B cell (primary cell): ENCODE results near the gene LSM7. TPM values are rescaled to one million over a fixed set of nuclear protein-coding genes. Genes with fewer than 3 reads are reported as not detected.

Experiments
- ATAC-seq: fragments of 200-7000 bp; cut with Tn5 transposase; one replicate; pipeline ENCODE4 v1.10.0; 2021; ENCODE audit warnings: low read depth, mild to moderate bottlenecking, moderate number of reproducible peaks, moderate library complexity
- CTCF ChIA-PET: fragments of 350-600 bp; sonication (Branson Sonifier 250); formaldehyde crosslinking; loops from one replicate; lab custom pipeline; 2021; ENCODE audit warnings: antibody characterized with exemption, inconsistent platforms; lab: Charles Lee
- POLR2A ChIA-PET: fragments of 350-600 bp; sonication (Branson Sonifier 250); formaldehyde crosslinking; loops from one replicate; lab custom pipeline; 2021; ENCODE audit warnings: antibody characterized with exemption; lab: Charles Lee
- DNase-seq: peaks from one replicate; pipeline ENCODE4 v3.0.0; 2013
- H2AFZ ChIP-seq: 2 replicates; pipeline ENCODE4 v1.6.1; 2012; ENCODE audit warnings: mild to moderate bottlenecking, low read depth, low read length; ENCODE audit not compliant: insufficient read depth, poor library complexity, severe bottlenecking
- H3K27ac ChIP-seq, 2 donors: 1 replicate in 1 of 2; 2 replicates in 1 of 2; pipeline ENCODE4 v1.5.1; 2012 to 2013; ENCODE audit warnings: low read length in 2 of 2, mild to moderate bottlenecking in 2 of 2, moderate library complexity in 1 of 2
- H3K27me3 ChIP-seq, 4 experiments: fragments of 200-600 bp in 1 of 4; sonication (generic) in 1 of 4; replicated peaks in 1 of 4; 1 replicate in 2 of 4; 2 replicates in 2 of 4; pipeline versions ENCODE4 v1.6.1 to v1.7.0; 2013 to 2016; ENCODE audit warnings: low read length in 3 of 4, mild to moderate bottlenecking in 2 of 4, mixed read lengths in 1 of 4, moderate library complexity in 1 of 4; ENCODE audit not compliant: insufficient read depth in 4 of 4, control insufficient read depth in 3 of 4; ENCODE audit errors: control extremely low read depth in 1 of 4
- H3K36me3 ChIP-seq, 2 experiments: replicated peaks in 1 of 2; 1 replicate in 1 of 2; 2 replicates in 1 of 2; pipeline versions ENCODE4 v1.6.1 to v1.7.1; 2013; ENCODE audit warnings: low read length in 1 of 2; ENCODE audit not compliant: insufficient read depth in 2 of 2, control insufficient read depth in 1 of 2; ENCODE audit errors: control extremely low read depth in 1 of 2, extremely low read depth in 1 of 2
- H3K4me1 ChIP-seq, 2 donors: fragments of 200-600 bp in 1 of 2; sonication (generic) in 1 of 2; 1 replicate in 1 of 2; 2 replicates in 1 of 2; pipeline versions ENCODE4 v1.5.1 to v1.6.1; 2013 to 2017; ENCODE audit warnings: low read length in 2 of 2; ENCODE audit not compliant: control insufficient read depth in 2 of 2, insufficient read depth in 2 of 2
- H3K4me2 ChIP-seq: replicated peaks from 2 replicates; pipeline ENCODE3; 2012; ENCODE audit warnings: mild to moderate bottlenecking, low read depth, low read length; ENCODE audit not compliant: poor library complexity, severe bottlenecking
- H3K4me3 ChIP-seq, 5 experiments: fragments of 200-600 bp in 1 of 5; sonication (generic) in 1 of 5; 1 replicate in 3 of 5; 2 replicates in 2 of 5; pipeline versions ENCODE4 v1.5.1 to v1.7.0; 2011 to 2016; ENCODE audit warnings: low read length in 4 of 5, mild to moderate bottlenecking in 4 of 5, low read depth in 2 of 5, control low read depth in 1 of 5, moderate library complexity in 1 of 5; ENCODE audit not compliant: insufficient read depth in 1 of 5; ENCODE audit errors: control extremely low read depth in 1 of 5, extremely low read depth in 1 of 5
- H3K79me2 ChIP-seq: fragments of 200-600 bp; sonication (generic); one replicate; pipeline ENCODE4 v1.6.0; 2016; ENCODE audit warnings: low read length; ENCODE audit not compliant: control insufficient read depth, insufficient read depth
- H3K9ac ChIP-seq: fragments of 200-600 bp; sonication (generic); 2 replicates; pipeline ENCODE4 v1.6.1; 2017; ENCODE audit warnings: mild to moderate bottlenecking, low read length, moderate library complexity
- H3K9me3 ChIP-seq, 3 donors: one replicate each; pipeline versions ENCODE4 v1.6.1 to v1.7.1; 2013; ENCODE audit warnings: low read length in 2 of 3; ENCODE audit not compliant: control insufficient read depth in 2 of 3, insufficient read depth in 1 of 3; ENCODE audit errors: control extremely low read depth in 1 of 3
- H4K20me1 ChIP-seq: 2 replicates; pipeline ENCODE4 v1.6.0; 2012; ENCODE audit warnings: mild to moderate bottlenecking, low read length; ENCODE audit not compliant: insufficient read depth, control insufficient read depth, poor library complexity, severe bottlenecking
- H3K27ac Mint-ChIP-seq: one replicate; pipeline ENCODE4 v1.8.0; 2021; ENCODE audit warnings: mixed read lengths
- H3K27me3 Mint-ChIP-seq: one replicate; pipeline ENCODE4 v1.8.0; 2021; ENCODE audit warnings: mixed read lengths
- H3K4me1 Mint-ChIP-seq: one replicate; pipeline ENCODE4 v1.8.0; 2021; ENCODE audit warnings: mixed read lengths
- H3K4me3 Mint-ChIP-seq: one replicate; pipeline ENCODE4 v1.8.0; 2021; ENCODE audit warnings: mixed read lengths
- H3K9me3 Mint-ChIP-seq: one replicate; pipeline ENCODE4 v1.8.0; 2022; ENCODE audit warnings: mixed read lengths; ENCODE audit not compliant: insufficient read depth
- CTCF ChIP-seq: fragments of 200-600 bp; IDR thresholded peaks from one replicate; pipeline ENCODE4 v1.8.0; 2022; ENCODE audit warnings: antibody characterized with exemption, mild to moderate bottlenecking
- EZH2 ChIP-seq: IDR thresholded peaks from 2 replicates; pipeline ENCODE4 v1.6.1; 2012; ENCODE audit warnings: borderline replicate concordance, low read depth, mild to moderate bottlenecking, moderate library complexity, low read length; ENCODE audit not compliant: insufficient read depth, poor library complexity, severe bottlenecking
- WGBS: methylation state at CpG from one replicate; pipeline ENCODE4 v1.1.5; 2013; ENCODE audit warnings: missing lambda C conversion rate; ENCODE audit not compliant: insufficient coverage; 5-methylcytosine and 5-hydroxymethylcytosine counted together
- intact Hi-C: fragments of 100-400 bp; cut with micrococcal nuclease; formaldehyde crosslinking; loops from one replicate; pipeline ENCODE4 v1.10.0; 2022
- polyA plus RNA-seq: library from polyadenylated mRNA; depleted of rRNA; stranded (reverse); fragments of >200 nt; gene quantifications from 2 replicates; pipeline ENCODE4 v1.2.3, GENCODE V29; 2012
- total RNA-seq, 2 donors: library from RNA; stranded (reverse); fragments of 120-200 nt in 1 of 2; gene quantifications; 1 replicate in 1 of 2; 2 replicates in 1 of 2; pipeline versions ENCODE4 v1.2.3 to v1.2.4, GENCODE V29; 2013 to 2022

The LSM7 gene
- total and polyA plus RNA-seq, 2 donors (not counting 1 experiment from before 2014, with no cell fraction given): 201 to 820 TPM

DNA sequence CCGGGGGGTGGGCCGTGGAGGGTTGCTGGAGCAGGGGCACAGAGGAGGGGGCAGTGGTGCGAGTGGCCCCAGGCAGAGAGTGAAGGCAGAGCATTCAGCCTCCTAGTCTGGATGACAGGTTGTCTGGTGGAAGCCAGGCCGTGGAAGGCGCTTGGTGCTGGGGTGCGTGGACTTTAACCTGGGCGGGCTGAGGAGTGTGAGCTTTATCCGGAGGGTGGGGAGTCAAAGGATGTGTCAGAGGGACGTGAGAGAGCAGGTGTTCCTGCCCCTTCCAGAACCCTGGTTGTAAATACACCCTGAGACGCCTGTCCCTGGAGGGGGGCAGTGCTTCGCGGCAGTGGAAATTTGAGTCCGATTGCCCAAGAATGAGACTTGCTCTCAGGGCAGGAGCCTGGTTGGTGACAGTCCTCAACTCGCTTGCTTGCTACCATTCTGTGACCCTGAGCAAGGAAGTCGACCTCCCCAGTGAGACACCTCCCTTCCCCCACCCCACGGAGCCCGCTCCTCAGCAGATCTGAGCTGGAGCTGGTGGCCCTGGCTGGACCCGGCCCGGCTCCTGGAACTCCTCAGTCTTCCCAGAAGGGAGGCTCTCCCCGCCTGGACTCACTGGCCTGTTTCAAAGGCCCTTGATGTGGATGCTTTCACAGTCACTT is 2.4 kb upstream of the LSM7 start:
- DNase-seq (no peak), ATAC-seq (no peak)
- Histone ChIP-seq H3K4me3 (peak overlapping the region in 1 of 5 experiments; percentile 27), H2AFZ (no peak overlapping the region), H3K4me1 (peaks cover 68 to 78% of the 10 kb centered on the region in 2 donors), H3K79me2 (peaks cover 97% of the 10 kb centered on the region), H3K27ac (peak overlapping the region; percentile 91 to 97), H3K27me3 (no peaks in the 10 kb centered on the region), H3K4me2 (peak overlapping the region; percentile 94), H4K20me1 (peaks cover 16% of the 10 kb centered on the region), H3K9ac (no peak overlapping the region), H3K36me3 (peaks cover 0 to 21% of the 10 kb centered on the region in 2 experiments), H3K9me3 (peaks cover 0 to 11% (median 0%) of the 10 kb centered on the region in 3 donors)
- no peak for TF ChIP-seq CTCF
- TF ChIP-seq EZH2: no peak
- no peaks in the 10 kb centered on the region for H3K27me3 Mint-ChIP-seq
- H3K4me1 Mint-ChIP-seq: peaks cover 75% of the 10 kb centered on the region
- intact Hi-C loops: no loop called here
- CTCF ChIA-PET: interaction anchor here (0.6 to 1.6 kb wide), 3 partner anchors 20 to 61 kb away, joined by 3 to 4 read pairs (median 4); no protein-coding TSS in a partner anchor
- POLR2A ChIA-PET: interaction anchor here (0.6 to 2.2 kb wide), 5 partner anchors 15 to 34 kb away, joined by 3 to 8 read pairs (median 4); no protein-coding TSS in a partner anchor
- H3K27ac Mint-ChIP-seq: peak overlapping the region; percentile 99
- peaks cover 2% of the 10 kb centered on the region for H3K9me3 Mint-ChIP-seq
- WGBS: 60% methylated on average over 19 of the region's 20 CpGs
- peak overlapping the region; percentile 87 for H3K4me3 Mint-ChIP-seq

GRCh38 chr19:2330255-2330631 is 1.9 kb upstream of the LSM7 start:
- H3K9ac ChIP-seq: no peak overlapping the region

More at GRCh38 chr19:2330255-2330631, 1.9 kb upstream of the LSM7 start:
- Histone ChIP-seq H3K36me3 (peaks cover 0 to 17% of the 10 kb centered on the region in 2 experiments), H3K4me2 (peak overlapping the region; percentile 94), H3K79me2 (peaks cover 97% of the 10 kb centered on the region), H3K9me3 (peaks cover 0 to 6% (median 0%) of the 10 kb centered on the region in 3 donors), H2AFZ (no peak overlapping the region), H4K20me1 (peaks cover 11% of the 10 kb centered on the region), H3K4me3 (no peak overlapping the region), H3K4me1 (peaks cover 73 to 83% of the 10 kb centered on the region in 2 donors), H3K27me3 (no peaks in the 10 kb centered on the region), H3K27ac (peak overlapping the region; percentile 91 to 97)
- H3K9me3 Mint-ChIP-seq: no peaks in the 10 kb centered on the region
- CTCF ChIA-PET: interaction anchor here (1.4 to 1.6 kb wide), 2 partner anchors 25 to 61 kb away, joined by 3 to 4 read pairs; no protein-coding TSS in a partner anchor
- ATAC-seq (no peak), DNase-seq (no peak)
- intact Hi-C loops: no loop called here
- no peaks in the 10 kb centered on the region for H3K27me3 Mint-ChIP-seq
- TF ChIP-seq CTCF (no peak), EZH2 (no peak)
- peak overlapping the region; percentile 99 for H3K27ac Mint-ChIP-seq
- peak overlapping the region; percentile 87 for H3K4me3 Mint-ChIP-seq
- H3K4me1 Mint-ChIP-seq: peaks cover 75% of the 10 kb centered on the region
- WGBS: 90% methylated on average over 10 of the region's 10 CpGs
- POLR2A ChIA-PET: interaction anchor here (0.6 kb wide), 2 partner anchors 16 to 21 kb away, joined by 3 read pairs; no protein-coding TSS in a partner anchor
